GM21360 (cell line): ENCODE data around the gene SLC66A1.
"Not testable (repeated sequence)": the region's sequence is repeated elsewhere in the genome, so short reads cannot be mapped to it uniquely, and the experiment has no call there.

ENCODE experiments used
- ATAC-seq: cut with Tn5 transposase; IDR thresholded peaks from one replicate; pipeline ENCODE4 v1.9.1; 2021; ENCODE audit warnings: mild to moderate bottlenecking, moderate library complexity; ENCODE audit not compliant: unreplicated experiment

SLC66A1 gene, protein sequence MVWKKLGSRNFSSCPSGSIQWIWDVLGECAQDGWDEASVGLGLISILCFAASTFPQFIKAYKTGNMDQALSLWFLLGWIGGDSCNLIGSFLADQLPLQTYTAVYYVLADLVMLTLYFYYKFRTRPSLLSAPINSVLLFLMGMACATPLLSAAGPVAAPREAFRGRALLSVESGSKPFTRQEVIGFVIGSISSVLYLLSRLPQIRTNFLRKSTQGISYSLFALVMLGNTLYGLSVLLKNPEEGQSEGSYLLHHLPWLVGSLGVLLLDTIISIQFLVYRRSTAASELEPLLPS

GRCh38 chr1:19311931-19312781, at the start of gene SLC66A1, which contains the start of gene AKR7A2:
SLC66A1 (plus strand) TSS chr1:19312326; CDS start chr1:19317678, 5,352 bp downstream.
AKR7A2 (minus strand) TSS chr1:19312144; CDS start chr1:19312124, 20 bp downstream.
- peak; percentile 57 for ATAC-seq

DNA sequence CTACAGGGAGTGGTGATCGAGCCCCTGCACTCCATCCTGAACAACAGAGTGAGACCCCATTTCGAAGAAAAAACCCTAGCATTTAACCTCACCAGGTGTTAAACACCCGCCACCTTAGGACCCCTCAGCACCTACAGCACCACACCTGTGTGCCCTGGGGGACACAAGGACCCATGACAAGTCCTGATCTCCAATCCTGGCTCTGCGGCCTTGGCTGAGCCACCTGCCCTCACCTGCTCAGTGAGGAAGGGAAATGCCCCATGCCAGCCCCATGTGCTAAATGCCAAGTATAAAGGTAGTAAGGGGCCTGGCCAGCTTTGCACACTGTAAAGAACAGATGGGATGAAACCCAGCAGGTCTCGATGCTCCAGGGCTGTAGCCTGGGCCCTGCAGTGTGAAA, 49.4 kb upstream of the SLC66A1 start:
- no peak for ATAC-seq

- no peak for ATAC-seq
Observed at GRCh38 chr1:19268445-19268844, 43.7 kb upstream of the SLC66A1 start.

DNA sequence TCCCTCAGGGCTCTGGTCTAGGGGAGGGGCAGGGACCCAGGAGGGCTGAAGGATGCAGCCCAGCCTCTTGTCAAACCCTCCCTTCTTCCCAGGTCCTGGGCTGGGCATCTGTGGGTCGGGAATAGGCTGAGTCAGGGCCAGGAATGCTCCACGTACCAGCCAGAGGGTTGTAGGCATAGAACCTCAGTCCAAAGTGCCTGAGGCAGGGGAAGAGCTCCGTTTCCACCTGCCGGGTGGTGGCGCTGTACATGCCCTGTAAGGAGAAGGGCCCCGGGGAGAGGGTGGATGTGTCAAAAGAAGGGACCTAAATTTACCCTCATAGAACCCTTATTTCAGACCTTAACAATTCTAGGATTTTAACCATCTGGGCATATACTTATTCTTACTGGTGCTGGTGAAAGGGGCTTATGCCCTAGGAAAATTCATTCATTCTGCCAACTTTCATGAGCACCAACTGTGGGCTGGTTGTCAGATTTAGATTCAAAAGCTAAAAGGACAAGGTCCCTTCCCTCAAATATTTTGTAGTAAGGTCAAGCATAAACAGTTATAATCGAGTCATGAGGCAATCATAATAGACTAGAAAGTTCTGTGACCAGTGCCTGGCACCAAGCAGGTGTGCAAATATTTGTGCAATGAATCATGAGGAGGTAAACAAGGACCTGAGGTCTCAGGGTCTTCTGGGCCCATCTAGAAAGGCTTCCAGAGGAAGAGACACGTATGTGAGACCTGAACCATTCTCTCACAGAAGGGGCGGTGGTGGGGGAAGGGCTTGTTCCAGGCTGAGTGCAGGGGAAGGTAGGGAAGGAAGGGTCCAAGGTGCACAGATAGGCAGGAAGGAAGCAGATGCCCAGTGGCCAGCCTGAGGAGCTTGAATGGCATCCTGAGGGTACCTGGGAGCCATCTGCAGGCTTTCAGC, 42.4 kb upstream of the SLC66A1 start:
- not testable (repeated sequence) for ATAC-seq

- ATAC-seq = not testable (repeated sequence)
Observed at GRCh38 chr1:19270343-19270730, 41.8 kb upstream of the SLC66A1 start.

DNA sequence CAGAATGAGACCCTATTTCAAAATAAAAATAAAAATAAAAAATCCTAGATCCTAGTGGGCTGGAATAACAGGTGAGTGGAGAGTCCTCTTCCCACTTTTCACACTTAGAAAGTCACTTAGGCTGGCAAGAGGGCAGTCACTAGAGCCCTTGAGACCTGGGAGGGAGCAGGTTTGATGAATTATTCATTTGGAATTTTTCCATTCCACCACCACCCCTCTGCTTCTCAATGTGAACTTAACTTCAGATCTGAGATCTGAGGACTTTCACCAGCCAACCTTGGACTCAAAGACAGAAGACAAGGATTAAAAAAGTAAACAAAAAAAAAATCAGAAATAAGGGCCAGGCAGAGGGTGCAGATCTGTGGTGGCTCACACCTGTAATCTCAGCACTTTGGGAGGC, 40.1 kb upstream of the SLC66A1 start:
- ATAC-seq = no peak

GRCh38 chr1:19273106-19273843, 38.9 kb upstream of the SLC66A1 start:
- no peak for ATAC-seq

- not testable (repeated sequence) for ATAC-seq
Observed at GRCh38 chr1:19273844-19274531, 38.1 kb upstream of the SLC66A1 start.

DNA sequence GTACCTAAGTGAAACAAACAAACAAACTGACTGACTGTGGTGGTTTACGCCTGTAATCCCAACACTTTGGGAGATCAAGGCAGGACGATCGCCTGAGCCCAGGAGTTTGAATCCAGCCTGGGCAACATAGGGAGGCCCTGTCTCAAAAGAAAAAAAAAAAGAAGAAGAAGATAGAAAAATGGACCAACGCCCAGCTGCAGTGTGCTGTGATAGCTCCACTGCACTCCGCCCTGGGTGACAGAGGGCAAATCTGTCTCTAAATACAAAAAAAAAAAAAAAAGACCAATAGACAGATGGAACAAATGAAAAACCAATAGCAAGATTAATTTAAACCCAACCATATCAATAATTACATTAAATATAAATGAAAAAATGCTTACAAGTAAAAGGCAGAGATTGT, 37.5 kb upstream of the SLC66A1 start:
- ATAC-seq = no peak

DNA sequence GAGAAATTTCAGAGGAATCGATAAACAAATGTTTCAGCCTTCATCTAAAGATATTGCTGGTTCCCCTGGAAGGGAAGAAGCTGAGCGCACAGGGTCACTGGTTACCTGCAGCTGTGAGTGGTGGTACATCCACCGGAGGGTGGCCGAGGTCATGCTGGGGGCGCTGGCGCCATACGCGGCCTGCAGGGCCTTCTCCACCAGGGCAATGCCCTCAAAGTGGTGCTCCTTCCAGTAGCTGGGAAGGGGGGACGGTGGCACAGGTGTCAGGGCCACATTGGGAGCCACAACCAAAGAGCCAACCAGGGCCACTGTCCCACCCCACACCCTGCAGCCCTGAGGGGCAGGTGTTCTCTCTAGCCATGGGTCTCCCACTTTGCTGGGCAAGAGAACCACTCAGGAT, 28.2 kb upstream of the SLC66A1 start:
- no peak for ATAC-seq

GRCh38 chr1:19284881-19285280, 27.2 kb upstream of the SLC66A1 start:
- ATAC-seq = no peak

DNA sequence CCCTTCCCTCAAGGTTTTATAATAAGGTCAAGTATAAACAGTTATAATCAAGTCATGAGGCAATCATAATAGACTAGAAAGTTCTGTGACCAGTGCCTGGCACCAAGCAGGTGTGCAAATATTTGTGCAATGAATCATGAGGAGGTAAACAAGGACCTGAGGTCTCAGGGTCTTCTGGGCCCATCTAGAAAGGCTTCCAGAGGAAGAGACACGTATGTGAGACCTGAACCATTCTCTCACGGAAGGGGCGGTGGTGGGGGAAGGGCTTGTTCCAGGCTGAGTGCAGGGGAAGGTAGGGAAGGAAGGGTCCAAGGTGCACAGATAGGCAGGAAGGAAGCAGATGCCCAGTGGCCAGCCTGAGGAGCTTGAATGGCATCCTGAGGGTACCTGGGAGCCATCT, 26.8 kb upstream of the SLC66A1 start:
- ATAC-seq = not testable (repeated sequence)

DNA sequence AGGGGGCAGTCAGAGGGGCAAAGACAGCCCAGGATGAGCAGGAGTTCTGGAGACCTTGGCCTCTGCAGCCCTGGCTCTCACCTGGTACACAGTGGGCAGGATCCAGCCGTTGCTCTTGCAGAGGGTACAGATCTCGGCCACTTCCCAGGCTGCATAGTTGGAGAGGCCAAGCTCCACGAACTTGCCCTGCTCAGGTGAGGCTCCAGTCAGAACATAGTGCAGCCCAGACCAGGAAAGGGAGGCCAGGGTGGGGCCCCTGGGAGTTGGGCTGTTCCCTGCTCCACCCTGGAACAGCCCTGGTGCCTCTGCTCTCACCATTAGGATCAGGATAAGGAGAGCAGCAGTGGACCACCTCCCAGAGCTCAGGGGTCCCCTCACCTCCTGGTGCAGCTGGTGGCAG, 26.3 kb upstream of the SLC66A1 start:
- ATAC-seq = not testable (repeated sequence)

DNA sequence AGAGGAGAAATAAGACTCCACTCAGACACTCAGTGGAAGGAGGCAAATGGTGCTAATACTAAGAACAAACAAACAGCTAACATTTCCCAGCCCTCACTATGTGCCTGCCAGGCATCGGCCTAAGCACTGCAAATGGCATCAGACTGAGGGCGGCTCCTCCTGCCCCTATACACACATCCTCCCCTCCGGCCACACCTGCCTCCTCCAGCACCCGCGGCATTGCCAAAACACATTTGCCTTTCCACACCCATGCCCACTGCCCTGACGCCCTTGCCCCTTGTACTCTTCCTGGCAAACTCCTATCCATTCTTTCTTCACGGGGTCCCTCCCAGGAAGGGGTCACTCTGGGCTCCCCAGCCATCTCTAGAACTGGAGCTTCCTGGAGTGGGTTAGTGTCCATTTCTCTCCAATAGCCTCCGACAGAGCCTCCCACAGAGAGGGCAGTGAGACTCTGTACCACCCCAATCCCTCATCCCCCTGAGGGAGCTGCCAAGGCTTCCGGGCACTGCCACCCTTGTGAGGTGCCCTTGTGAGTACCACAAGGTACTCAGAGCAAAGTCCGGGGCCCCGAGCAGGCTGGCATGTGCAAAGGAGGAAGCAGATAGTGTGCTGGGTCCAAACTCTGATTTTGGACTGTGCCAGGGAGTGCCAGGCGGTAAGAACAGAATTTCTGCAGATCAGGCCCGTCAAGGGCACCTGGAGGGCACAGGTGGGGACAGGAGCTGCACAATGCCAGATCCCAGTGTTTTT, 24.5 kb upstream of the SLC66A1 start:
- ATAC-seq = no peak

DNA sequence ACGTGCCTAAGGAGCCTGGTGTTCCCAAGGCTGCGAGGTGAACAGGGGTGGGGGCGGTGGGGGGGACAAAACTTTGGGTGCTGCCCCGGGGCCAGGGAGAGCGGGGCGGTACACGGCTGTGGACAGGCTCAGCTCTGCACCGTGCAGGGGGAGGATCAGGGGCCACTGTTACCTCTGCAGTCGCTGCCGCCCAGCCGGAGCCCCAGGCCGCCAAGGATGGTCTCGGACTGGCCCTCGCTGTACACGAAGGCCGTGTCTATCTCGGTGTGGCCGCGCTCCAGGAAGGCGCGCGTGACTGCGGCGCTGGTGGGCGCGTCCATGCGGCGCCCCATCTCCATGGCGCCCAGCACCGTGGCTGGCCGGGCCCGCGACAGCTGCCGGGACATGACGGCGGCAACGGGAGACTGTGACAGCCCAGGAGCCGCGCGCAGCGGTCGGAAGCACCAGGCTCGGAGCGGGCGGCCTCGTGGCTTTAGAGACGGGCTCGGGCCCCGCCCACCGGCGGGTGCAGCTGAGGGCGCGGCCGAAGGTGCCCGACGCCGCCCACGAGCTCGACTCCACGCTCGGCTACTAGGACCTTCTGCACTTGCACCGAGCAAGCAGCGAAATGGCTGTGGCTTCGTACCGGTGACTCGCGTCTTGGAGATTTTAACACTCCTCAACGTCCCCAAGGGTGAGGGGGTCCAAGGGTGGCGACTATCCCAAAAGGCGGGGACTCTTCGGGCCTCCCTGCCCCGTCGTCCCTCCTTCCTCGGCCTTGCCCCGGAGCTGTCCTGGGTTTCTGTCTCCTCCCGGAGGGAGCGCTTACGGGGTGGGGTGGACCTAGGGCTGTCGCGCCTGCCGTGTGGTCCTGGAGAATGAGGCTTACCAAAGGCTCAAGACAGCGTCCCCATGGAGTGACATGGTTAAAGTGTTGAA, 23.5 kb upstream of the SLC66A1 start, which contains the start of gene AKR7A3:
Gene AKR7A3, minus strand, starts transcription at position 447 of the 918 bp plus-strand sequence. Its CDS starts 61 bp downstream, at position 386.
- not testable (repeated sequence) for ATAC-seq

DNA sequence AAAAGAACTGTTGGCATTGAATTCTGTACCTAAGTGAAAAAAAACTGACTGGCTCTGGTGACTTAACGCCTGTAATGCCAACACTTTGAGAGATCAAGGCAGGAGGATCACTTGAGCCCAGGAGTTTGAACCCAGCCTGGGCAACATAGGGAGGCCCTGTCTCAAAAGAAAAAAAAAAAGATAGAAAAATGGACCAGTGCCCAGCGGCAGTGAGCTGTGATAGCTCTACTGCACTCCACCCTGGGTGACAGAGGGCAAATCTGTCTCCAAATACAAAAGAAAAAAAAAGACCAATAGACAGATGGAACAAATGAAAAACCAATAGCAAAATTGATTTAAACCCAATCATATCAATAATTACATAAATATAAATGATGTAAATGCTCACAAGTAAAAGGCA, 22.9 kb upstream of the SLC66A1 start:
- ATAC-seq = no peak

GRCh38 chr1:19294638-19295037, 17.5 kb upstream of the SLC66A1 start:
- ATAC-seq = no peak

DNA sequence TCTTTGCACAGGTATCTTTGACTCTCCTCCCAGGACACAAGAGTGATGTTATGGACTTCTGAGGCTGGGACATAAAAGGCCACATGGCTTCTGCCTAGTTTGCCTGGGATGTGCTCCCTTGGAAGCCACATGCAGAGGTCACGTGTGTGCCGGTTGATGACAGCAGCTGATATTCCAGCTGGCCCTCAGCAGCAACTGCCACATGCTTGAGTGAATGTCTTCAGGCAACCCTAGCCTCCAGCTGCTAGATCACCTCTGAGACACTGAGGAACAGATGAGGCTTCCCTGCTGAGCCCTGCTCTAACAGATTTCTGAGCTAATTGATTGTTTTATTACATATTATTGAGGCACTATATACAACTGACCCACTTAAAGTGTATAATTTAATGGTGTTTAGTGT, 11.9 kb upstream of the SLC66A1 start:
- no peak for ATAC-seq
